Gastroesophageal sphincter (tissue), 4 donors: ENCODE data around the gene PLCB1. TPM values are rescaled to one million over a fixed set of nuclear protein-coding genes. Genes with fewer than 3 reads are reported as not detected.

Source experiments
- ATAC-seq: fragments of 150-250 bp; one replicate; pipeline ENCODE4 v1.9.1; 2016; ENCODE audit warnings: mild to moderate bottlenecking, moderate library complexity
- H3K27ac ChIP-seq, 4 donors: fragments of 200-600 bp; sonication (generic) in 3 of 4; 1 replicate in 3 of 4; 2 replicates in 1 of 4; pipeline ENCODE4 v1.5.1; 2016 to 2019
- H3K27me3 ChIP-seq: fragments of 200-600 bp; sonication (generic); one replicate; pipeline ENCODE4 v1.5.1; 2019
- H3K36me3 ChIP-seq, 2 donors: fragments of 200-600 bp; sonication (generic); one replicate each; pipeline ENCODE4 v1.5.1; 2019; ENCODE audit warnings: control low read depth in 1 of 2
- H3K4me1 ChIP-seq, 3 donors: fragments of 200-600 bp; sonication (generic); 1 replicate in 2 of 3; 2 replicates in 1 of 3; pipeline ENCODE4 v1.5.1; 2016 to 2019; ENCODE audit warnings: control low read depth in 2 of 3
- H3K4me3 ChIP-seq, 2 donors: fragments of 200-600 bp; sonication (generic); one replicate each; pipeline ENCODE4 v1.5.1; 2019; ENCODE audit warnings: mild to moderate bottlenecking in 1 of 2, moderate library complexity in 1 of 2
- H3K9me3 ChIP-seq, 3 donors: fragments of 200-600 bp; sonication (generic); one replicate each; pipeline ENCODE4 v1.5.1; 2017 to 2019; ENCODE audit warnings: control low read depth in 2 of 3
- EP300 ChIP-seq: sonication (generic); formaldehyde crosslinking; IDR thresholded peaks from one replicate; pipeline ENCODE4 v1.6.1; 2017; ENCODE audit warnings: antibody characterized with exemption, mild to moderate bottlenecking
- POLR2A ChIP-seq, 2 donors: fragments of 450-650 bp; IDR thresholded peaks; one replicate each; pipeline ENCODE4 v1.6.1; 2017; ENCODE audit warnings: antibody characterized with exemption in 2 of 2, mild to moderate bottlenecking in 2 of 2, moderate library complexity in 1 of 2
- POLR2AphosphoS5 ChIP-seq: sonication (generic); formaldehyde crosslinking; IDR thresholded peaks from one replicate; pipeline ENCODE4 v1.6.1; 2017; ENCODE audit warnings: antibody characterized with exemption
- WGBS, 2 donors: methylation state at CpG; one replicate each; pipeline ENCODE4 v1.1.5; 2018; ENCODE audit warnings: low coverage in 1 of 2; 5-methylcytosine and 5-hydroxymethylcytosine counted together
- total RNA-seq, 4 donors: library from RNA; depleted of rRNA; stranded (reverse); fragments of >200 nt; gene quantifications; one replicate each; pipeline ENCODE4 v1.1.0, GENCODE V29; 2016
- TF ChIP-seq, protein P1 (sequence below), 4 experiments: fragments of 200-600 bp in 2 of 4; fragments of 450-650 bp in 2 of 4; sonication (generic) in 1 of 4; IDR thresholded peaks; one replicate each; pipeline ENCODE4 v1.5.1; 2017 to 2019; ENCODE audit warnings: antibody characterized with exemption in 4 of 4, mild to moderate bottlenecking in 2 of 4, moderate library complexity in 2 of 4

PLCB1 gene
- total RNA-seq, 4 donors from 2014 or later, result 60.8 to 104 (median 69.0) TPM

- 82 to 98% methylated on average over 4 to 5 of the region's 5 CpGs for WGBS, 2 donors
- no peak for ATAC-seq
- H3K4me1 ChIP-seq, result peaks cover 0 to 6% (median 0%) of the 10 kb centered on the region in 3 donors
These were observed 234.3 kb downstream of the PLCB1 start for GRCh38 chr20:8366303-8366923.

DNA sequence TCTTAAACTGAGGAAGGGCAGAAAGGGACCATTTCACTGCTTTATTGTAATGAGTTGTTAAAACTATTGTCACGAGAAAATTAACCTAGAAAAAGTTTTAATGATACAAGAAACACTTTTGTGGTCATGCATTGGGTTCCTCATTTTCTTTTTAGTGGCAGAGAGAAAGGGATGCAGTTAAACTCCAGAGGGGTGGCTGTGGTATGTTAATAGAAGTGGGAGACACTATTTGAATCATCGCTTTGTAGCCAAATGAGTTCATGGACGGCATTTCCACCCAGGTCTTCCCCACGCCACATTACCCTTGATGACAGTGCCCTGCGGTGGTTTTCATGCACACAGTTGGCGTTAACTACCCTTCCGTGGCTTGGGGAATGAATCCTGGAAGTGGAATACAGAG is 235.6 kb downstream of the PLCB1 start:
- no peaks in the 10 kb centered on the region for H3K4me1 ChIP-seq
- no peaks in the 10 kb centered on the region for H3K36me3 ChIP-seq
- WGBS, 2 donors, result 79 to 89% methylated on average over 4 to 5 of the region's 7 CpGs
- H3K27ac ChIP-seq, result no peak overlapping the region
- TF ChIP-seq POLR2AphosphoS5 (no peak), POLR2A (IDR thresholded peaks at IDR 0.05) (no peak), EP300 (no peak)
- TF ChIP-seq, protein P1, sequence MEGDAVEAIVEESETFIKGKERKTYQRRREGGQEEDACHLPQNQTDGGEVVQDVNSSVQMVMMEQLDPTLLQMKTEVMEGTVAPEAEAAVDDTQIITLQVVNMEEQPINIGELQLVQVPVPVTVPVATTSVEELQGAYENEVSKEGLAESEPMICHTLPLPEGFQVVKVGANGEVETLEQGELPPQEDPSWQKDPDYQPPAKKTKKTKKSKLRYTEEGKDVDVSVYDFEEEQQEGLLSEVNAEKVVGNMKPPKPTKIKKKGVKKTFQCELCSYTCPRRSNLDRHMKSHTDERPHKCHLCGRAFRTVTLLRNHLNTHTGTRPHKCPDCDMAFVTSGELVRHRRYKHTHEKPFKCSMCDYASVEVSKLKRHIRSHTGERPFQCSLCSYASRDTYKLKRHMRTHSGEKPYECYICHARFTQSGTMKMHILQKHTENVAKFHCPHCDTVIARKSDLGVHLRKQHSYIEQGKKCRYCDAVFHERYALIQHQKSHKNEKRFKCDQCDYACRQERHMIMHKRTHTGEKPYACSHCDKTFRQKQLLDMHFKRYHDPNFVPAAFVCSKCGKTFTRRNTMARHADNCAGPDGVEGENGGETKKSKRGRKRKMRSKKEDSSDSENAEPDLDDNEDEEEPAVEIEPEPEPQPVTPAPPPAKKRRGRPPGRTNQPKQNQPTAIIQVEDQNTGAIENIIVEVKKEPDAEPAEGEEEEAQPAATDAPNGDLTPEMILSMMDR (IDR thresholded peaks at IDR 0.05), result no peak
- H3K4me3 ChIP-seq, result no peak overlapping the region
- H3K9me3 ChIP-seq, result no peaks in the 10 kb centered on the region
- no peaks in the 10 kb centered on the region for H3K27me3 ChIP-seq
- ATAC-seq, result no peak

More at GRCh38 chr20:8366303-8366923, 234.3 kb downstream of the PLCB1 start:
- H3K27me3 ChIP-seq, result no peaks in the 10 kb centered on the region
- H3K9me3 ChIP-seq, result no peaks in the 10 kb centered on the region
- TF ChIP-seq POLR2A (IDR thresholded peaks at IDR 0.05) (no peak), POLR2AphosphoS5 (no peak), EP300 (no peak)
- TF ChIP-seq, protein P1 (IDR thresholded peaks at IDR 0.05), result no peak
- H3K27ac ChIP-seq, result no peak overlapping the region
- no peak overlapping the region for H3K4me3 ChIP-seq
- no peaks in the 10 kb centered on the region for H3K36me3 ChIP-seq

- Histone ChIP-seq H3K9me3 (no peaks in the 10 kb centered on the region), H3K4me3 (no peak overlapping the region), H3K27me3 (no peaks in the 10 kb centered on the region), H3K36me3 (no peaks in the 10 kb centered on the region), H3K27ac (no peak overlapping the region), H3K4me1 (no peaks in the 10 kb centered on the region)
- 67 to 85% methylated on average over 3 of the region's 3 CpGs for WGBS, 2 donors
- no peak for ATAC-seq
- TF ChIP-seq, protein P1 (IDR thresholded peaks at IDR 0.05), result no peak
- TF ChIP-seq EP300, result no peak
- TF ChIP-seq POLR2AphosphoS5, result no peak
- TF ChIP-seq POLR2A (IDR thresholded peaks at IDR 0.05), result no peak
These were observed 236.6 kb downstream of the PLCB1 start for GRCh38 chr20:8368670-8369069.

GRCh38 chr20:8369311-8369710 is 237.2 kb downstream of the PLCB1 start:
- H3K27me3 ChIP-seq, result no peaks in the 10 kb centered on the region
- no peak overlapping the region for H3K27ac ChIP-seq
- WGBS, 2 donors, result 83 to 90% methylated on average over 1 to 2 of the region's 2 CpGs
- H3K4me1 ChIP-seq, result no peaks in the 10 kb centered on the region
- H3K36me3 ChIP-seq, result no peaks in the 10 kb centered on the region
- no peak for ATAC-seq
- H3K9me3 ChIP-seq, result no peaks in the 10 kb centered on the region
- TF ChIP-seq POLR2A (IDR thresholded peaks at IDR 0.05) (no peak), EP300 (no peak), POLR2AphosphoS5 (no peak)
- TF ChIP-seq, protein P1 (IDR thresholded peaks at IDR 0.05), result no peak
- no peak overlapping the region for H3K4me3 ChIP-seq

DNA sequence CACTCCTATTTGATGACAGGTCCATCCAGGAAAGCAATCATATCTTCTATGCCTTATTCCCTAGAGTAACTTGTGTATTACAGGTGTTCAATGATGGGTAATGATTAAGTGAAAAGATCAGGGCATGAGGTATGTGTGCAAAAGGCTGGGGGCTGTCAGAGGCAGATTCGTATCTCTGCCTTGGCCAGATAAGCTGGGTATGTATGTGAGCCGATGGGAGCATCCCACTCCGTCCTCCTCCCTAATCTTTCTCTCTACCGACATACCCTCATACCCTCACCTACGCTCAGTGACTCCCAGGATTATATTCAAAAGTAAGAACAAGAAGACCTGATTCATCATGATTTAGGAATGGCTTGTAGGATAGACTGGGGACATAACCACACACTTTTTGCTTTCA is 238.7 kb downstream of the PLCB1 start:
- TF ChIP-seq EP300, result no peak
- TF ChIP-seq POLR2AphosphoS5, result no peak
- TF ChIP-seq, protein P1 (IDR thresholded peaks at IDR 0.05), result no peak
- no peak for TF ChIP-seq POLR2A (IDR thresholded peaks at IDR 0.05)
- WGBS, 2 donors, result 83 to 97% methylated on average over 4 to 5 of the region's 5 CpGs
- Histone ChIP-seq H3K4me3 (no peak overlapping the region), H3K9me3 (no peaks in the 10 kb centered on the region), H3K36me3 (no peaks in the 10 kb centered on the region), H3K4me1 (peaks cover 0 to 14% (median 3%) of the 10 kb centered on the region in 3 donors), H3K27ac (no peak overlapping the region), H3K27me3 (no peaks in the 10 kb centered on the region)
- no peak for ATAC-seq
